Lower leg skin (tissue), 3 donors: ENCODE results near the gene SLC13A3.

Source experiments
- POLR2A ChIP-seq, 2 donors: fragments of 450-650 bp; IDR thresholded peaks; one replicate each; pipeline ENCODE4 v1.6.1; 2016 to 2017; ENCODE audit warnings: antibody characterized with exemption in 2 of 2, mild to moderate bottlenecking in 1 of 2, moderate library complexity in 1 of 2
- TF ChIP-seq, protein P1 (sequence below), 3 donors: fragments of 450-650 bp; IDR thresholded peaks; one replicate each; pipeline ENCODE4 v1.5.1; 2016; ENCODE audit warnings: antibody characterized with exemption in 3 of 3, mild to moderate bottlenecking in 3 of 3, moderate library complexity in 2 of 3

DNA sequence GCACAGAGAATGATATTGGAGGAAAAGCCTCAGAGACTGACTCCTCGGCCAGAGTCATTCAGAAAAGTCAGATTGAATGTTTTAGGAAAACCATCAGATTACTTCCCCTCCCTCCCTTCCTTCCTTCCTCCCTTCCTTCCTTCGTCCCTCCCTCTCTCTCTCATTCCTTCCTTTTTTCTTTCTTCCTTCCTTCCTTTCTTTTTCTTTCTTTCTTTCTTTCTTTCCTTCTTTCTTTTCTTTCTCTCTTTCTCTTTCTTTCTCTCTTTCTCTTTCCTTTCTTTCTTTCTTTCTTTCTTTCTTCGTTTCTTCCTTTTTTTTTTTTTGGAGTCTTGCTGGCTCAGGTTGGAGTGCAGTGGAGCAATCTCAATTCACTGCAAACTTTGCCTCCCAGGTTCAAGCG lies 108.2 kb downstream of the SLC13A3 start:
- TF ChIP-seq, protein P1, sequence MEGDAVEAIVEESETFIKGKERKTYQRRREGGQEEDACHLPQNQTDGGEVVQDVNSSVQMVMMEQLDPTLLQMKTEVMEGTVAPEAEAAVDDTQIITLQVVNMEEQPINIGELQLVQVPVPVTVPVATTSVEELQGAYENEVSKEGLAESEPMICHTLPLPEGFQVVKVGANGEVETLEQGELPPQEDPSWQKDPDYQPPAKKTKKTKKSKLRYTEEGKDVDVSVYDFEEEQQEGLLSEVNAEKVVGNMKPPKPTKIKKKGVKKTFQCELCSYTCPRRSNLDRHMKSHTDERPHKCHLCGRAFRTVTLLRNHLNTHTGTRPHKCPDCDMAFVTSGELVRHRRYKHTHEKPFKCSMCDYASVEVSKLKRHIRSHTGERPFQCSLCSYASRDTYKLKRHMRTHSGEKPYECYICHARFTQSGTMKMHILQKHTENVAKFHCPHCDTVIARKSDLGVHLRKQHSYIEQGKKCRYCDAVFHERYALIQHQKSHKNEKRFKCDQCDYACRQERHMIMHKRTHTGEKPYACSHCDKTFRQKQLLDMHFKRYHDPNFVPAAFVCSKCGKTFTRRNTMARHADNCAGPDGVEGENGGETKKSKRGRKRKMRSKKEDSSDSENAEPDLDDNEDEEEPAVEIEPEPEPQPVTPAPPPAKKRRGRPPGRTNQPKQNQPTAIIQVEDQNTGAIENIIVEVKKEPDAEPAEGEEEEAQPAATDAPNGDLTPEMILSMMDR (IDR thresholded peaks at IDR 0.05): no peak
- TF ChIP-seq POLR2A (IDR thresholded peaks at IDR 0.05): no peak
